B cell (primary cell): ENCODE results near the gene DERA. TPM values are rescaled to one million over a fixed set of nuclear protein-coding genes. Genes with fewer than 3 reads are reported as not detected.

Experiments
- ATAC-seq: fragments of 200-7000 bp; cut with Tn5 transposase; one replicate; pipeline ENCODE4 v1.10.0; 2021; ENCODE audit warnings: low read depth, mild to moderate bottlenecking, moderate number of reproducible peaks, moderate library complexity
- CTCF ChIA-PET: fragments of 350-600 bp; sonication (Branson Sonifier 250); formaldehyde crosslinking; loops from one replicate; lab custom pipeline; 2021; ENCODE audit warnings: antibody characterized with exemption, inconsistent platforms; lab: Charles Lee
- POLR2A ChIA-PET: fragments of 350-600 bp; sonication (Branson Sonifier 250); formaldehyde crosslinking; loops from one replicate; lab custom pipeline; 2021; ENCODE audit warnings: antibody characterized with exemption; lab: Charles Lee
- DNase-seq: peaks from one replicate; pipeline ENCODE4 v3.0.0; 2013
- H2AFZ ChIP-seq: 2 replicates; pipeline ENCODE4 v1.6.1; 2012; ENCODE audit warnings: mild to moderate bottlenecking, low read depth, low read length; ENCODE audit not compliant: insufficient read depth, poor library complexity, severe bottlenecking
- H3K27ac ChIP-seq, 2 donors: 1 replicate in 1 of 2; 2 replicates in 1 of 2; pipeline ENCODE4 v1.5.1; 2012 to 2013; ENCODE audit warnings: low read length in 2 of 2, mild to moderate bottlenecking in 2 of 2, moderate library complexity in 1 of 2
- H3K27me3 ChIP-seq, 4 experiments: fragments of 200-600 bp in 1 of 4; sonication (generic) in 1 of 4; replicated peaks in 1 of 4; 1 replicate in 2 of 4; 2 replicates in 2 of 4; pipeline versions ENCODE4 v1.6.1 to v1.7.0; 2013 to 2016; ENCODE audit warnings: low read length in 3 of 4, mild to moderate bottlenecking in 2 of 4, mixed read lengths in 1 of 4, moderate library complexity in 1 of 4; ENCODE audit not compliant: insufficient read depth in 4 of 4, control insufficient read depth in 3 of 4; ENCODE audit errors: control extremely low read depth in 1 of 4
- H3K36me3 ChIP-seq, 2 experiments: replicated peaks in 1 of 2; 1 replicate in 1 of 2; 2 replicates in 1 of 2; pipeline versions ENCODE4 v1.6.1 to v1.7.1; 2013; ENCODE audit warnings: low read length in 1 of 2; ENCODE audit not compliant: insufficient read depth in 2 of 2, control insufficient read depth in 1 of 2; ENCODE audit errors: control extremely low read depth in 1 of 2, extremely low read depth in 1 of 2
- H3K4me1 ChIP-seq, 2 donors: fragments of 200-600 bp in 1 of 2; sonication (generic) in 1 of 2; 1 replicate in 1 of 2; 2 replicates in 1 of 2; pipeline versions ENCODE4 v1.5.1 to v1.6.1; 2013 to 2017; ENCODE audit warnings: low read length in 2 of 2; ENCODE audit not compliant: control insufficient read depth in 2 of 2, insufficient read depth in 2 of 2
- H3K4me2 ChIP-seq: replicated peaks from 2 replicates; pipeline ENCODE3; 2012; ENCODE audit warnings: mild to moderate bottlenecking, low read depth, low read length; ENCODE audit not compliant: poor library complexity, severe bottlenecking
- H3K4me3 ChIP-seq, 5 experiments: fragments of 200-600 bp in 1 of 5; sonication (generic) in 1 of 5; 1 replicate in 3 of 5; 2 replicates in 2 of 5; pipeline versions ENCODE4 v1.5.1 to v1.7.0; 2011 to 2016; ENCODE audit warnings: low read length in 4 of 5, mild to moderate bottlenecking in 4 of 5, low read depth in 2 of 5, control low read depth in 1 of 5, moderate library complexity in 1 of 5; ENCODE audit not compliant: insufficient read depth in 1 of 5; ENCODE audit errors: control extremely low read depth in 1 of 5, extremely low read depth in 1 of 5
- H3K79me2 ChIP-seq: fragments of 200-600 bp; sonication (generic); one replicate; pipeline ENCODE4 v1.6.0; 2016; ENCODE audit warnings: low read length; ENCODE audit not compliant: control insufficient read depth, insufficient read depth
- H3K9ac ChIP-seq: fragments of 200-600 bp; sonication (generic); 2 replicates; pipeline ENCODE4 v1.6.1; 2017; ENCODE audit warnings: mild to moderate bottlenecking, low read length, moderate library complexity
- H3K9me3 ChIP-seq, 3 donors: one replicate each; pipeline versions ENCODE4 v1.6.1 to v1.7.1; 2013; ENCODE audit warnings: low read length in 2 of 3; ENCODE audit not compliant: control insufficient read depth in 2 of 3, insufficient read depth in 1 of 3; ENCODE audit errors: control extremely low read depth in 1 of 3
- H4K20me1 ChIP-seq: 2 replicates; pipeline ENCODE4 v1.6.0; 2012; ENCODE audit warnings: mild to moderate bottlenecking, low read length; ENCODE audit not compliant: insufficient read depth, control insufficient read depth, poor library complexity, severe bottlenecking
- H3K27ac Mint-ChIP-seq: one replicate; pipeline ENCODE4 v1.8.0; 2021; ENCODE audit warnings: mixed read lengths
- H3K27me3 Mint-ChIP-seq: one replicate; pipeline ENCODE4 v1.8.0; 2021; ENCODE audit warnings: mixed read lengths
- H3K4me1 Mint-ChIP-seq: one replicate; pipeline ENCODE4 v1.8.0; 2021; ENCODE audit warnings: mixed read lengths
- H3K4me3 Mint-ChIP-seq: one replicate; pipeline ENCODE4 v1.8.0; 2021; ENCODE audit warnings: mixed read lengths
- H3K9me3 Mint-ChIP-seq: one replicate; pipeline ENCODE4 v1.8.0; 2022; ENCODE audit warnings: mixed read lengths; ENCODE audit not compliant: insufficient read depth
- CTCF ChIP-seq: fragments of 200-600 bp; IDR thresholded peaks from one replicate; pipeline ENCODE4 v1.8.0; 2022; ENCODE audit warnings: antibody characterized with exemption, mild to moderate bottlenecking
- EZH2 ChIP-seq: IDR thresholded peaks from 2 replicates; pipeline ENCODE4 v1.6.1; 2012; ENCODE audit warnings: borderline replicate concordance, low read depth, mild to moderate bottlenecking, moderate library complexity, low read length; ENCODE audit not compliant: insufficient read depth, poor library complexity, severe bottlenecking
- WGBS: methylation state at CpG from one replicate; pipeline ENCODE4 v1.1.5; 2013; ENCODE audit warnings: missing lambda C conversion rate; ENCODE audit not compliant: insufficient coverage; 5-methylcytosine and 5-hydroxymethylcytosine counted together
- intact Hi-C: fragments of 100-400 bp; cut with micrococcal nuclease; formaldehyde crosslinking; loops from one replicate; pipeline ENCODE4 v1.10.0; 2022
- polyA plus RNA-seq: library from polyadenylated mRNA; depleted of rRNA; stranded (reverse); fragments of >200 nt; gene quantifications from 2 replicates; pipeline ENCODE4 v1.2.3, GENCODE V29; 2012
- total RNA-seq, 2 donors: library from RNA; stranded (reverse); fragments of 120-200 nt in 1 of 2; gene quantifications; 1 replicate in 1 of 2; 2 replicates in 1 of 2; pipeline versions ENCODE4 v1.2.3 to v1.2.4, GENCODE V29; 2013 to 2022

Gene DERA
- total and polyA plus RNA-seq, 2 donors (not counting 1 experiment from before 2014, with no cell fraction given), result 9.4 to 20.5 TPM

- H3K36me3 ChIP-seq, result no peaks in the 10 kb centered on the region
- CTCF ChIA-PET, result no interaction called here
- H4K20me1 ChIP-seq, result no peaks in the 10 kb centered on the region
- Mint-ChIP-seq H3K27ac (no peak overlapping the region), H3K9me3 (no peaks in the 10 kb centered on the region), H3K4me3 (no peak overlapping the region), H3K27me3 (peaks cover 27% of the 10 kb centered on the region), H3K4me1 (no peaks in the 10 kb centered on the region)
- H2AFZ ChIP-seq, result no peak overlapping the region
- H3K4me1 ChIP-seq, result no peaks in the 10 kb centered on the region
- H3K4me2 ChIP-seq, result no peak overlapping the region
- H3K9me3 ChIP-seq, result no peaks in the 10 kb centered on the region
- POLR2A ChIA-PET, result no interaction called here
- WGBS, result no CpG with 5 or more reads among the region's 5 CpGs
- no peak for TF ChIP-seq CTCF
- no peak for TF ChIP-seq EZH2
- no peak overlapping the region for H3K27ac ChIP-seq
- H3K9ac ChIP-seq, result no peak overlapping the region
- intact Hi-C loops, result no loop called here
- H3K27me3 ChIP-seq, result no peaks in the 10 kb centered on the region
- ATAC-seq (no peak), DNase-seq (no peak)
- H3K79me2 ChIP-seq, result no peaks in the 10 kb centered on the region
- no peak overlapping the region for H3K4me3 ChIP-seq
Measured at GRCh38 chr12:16070113-16070512, 159.0 kb downstream of the DERA start.

GRCh38 chr12:16072678-16073077 is 161.5 kb downstream of the DERA start:
- ATAC-seq, result no peak
- 80% methylated on average over 1 of the region's 2 CpGs for WGBS

More at GRCh38 chr12:16072678-16073077, 161.5 kb downstream of the DERA start:
- Histone ChIP-seq H3K4me1 (no peaks in the 10 kb centered on the region), H3K79me2 (no peaks in the 10 kb centered on the region), H4K20me1 (no peaks in the 10 kb centered on the region), H3K9ac (no peak overlapping the region), H3K27me3 (no peaks in the 10 kb centered on the region), H3K27ac (no peak overlapping the region), H3K9me3 (no peaks in the 10 kb centered on the region), H3K4me3 (no peak overlapping the region), H3K4me2 (no peak overlapping the region), H3K36me3 (no peaks in the 10 kb centered on the region), H2AFZ (no peak overlapping the region)
- H3K4me1 Mint-ChIP-seq, result no peaks in the 10 kb centered on the region
- no peak overlapping the region for H3K4me3 Mint-ChIP-seq
- CTCF ChIA-PET, result no interaction called here
- TF ChIP-seq CTCF, result no peak
- H3K9me3 Mint-ChIP-seq, result no peaks in the 10 kb centered on the region
- no peak overlapping the region for H3K27ac Mint-ChIP-seq
- intact Hi-C loops, result no loop called here
- peaks cover 27% of the 10 kb centered on the region for H3K27me3 Mint-ChIP-seq
- POLR2A ChIA-PET, result no interaction called here
- DNase-seq, result no peak
